ENCODE measurements around the gene DTNA. TPM values are rescaled to one million over a fixed set of nuclear protein-coding genes. Genes with fewer than 3 reads are reported as not detected.

Gene DTNA
- total RNA-seq, 5 donors from 2014 or later (not counting 1 experiment from before 2014, with no cell fraction given) = 0.18 TPM; not detected in 4

- CTCF ChIA-PET = no interaction called here
These were observed 170.3 kb downstream of the DTNA start for GRCh38 chr18:34880403-34880802.

GRCh38 chr18:34880882-34881834, 171.1 kb downstream of the DTNA start:
- DNase-seq = no peak
- ATAC-seq (replicated peaks in 1 of 4) = no peak
- no peak overlapping the region for H3K27ac ChIP-seq (ENCODE audit: low read length)
- Mint-ChIP-seq H3K4me1 (no peaks in the 10 kb centered on the region), H3K27me3 (peaks cover 4 to 5% of the 10 kb centered on the region in 2 donors), H3K9me3 (no peaks in the 10 kb centered on the region), H3K27ac (no peak overlapping the region), H3K4me3 (no peak overlapping the region), H3K36me3 (no peaks in the 10 kb centered on the region)
- H3K4me1 ChIP-seq (ENCODE audit: control insufficient read depth in 1 of 2, extremely low read depth in 1 of 2, insufficient read depth in 2 of 2, low read length in 2 of 2) = no peaks in the 10 kb centered on the region
- CTCF ChIA-PET = interaction anchor here (0.6 kb wide), 2 partner anchors 12 to 54 kb away, joined by 4 to 7 read pairs; no protein-coding TSS in a partner anchor
- H3K27me3 ChIP-seq (replicated peaks in 1 of 2; ENCODE audit: control insufficient read depth in 2 of 2, extremely low read depth in 1 of 2, insufficient read depth in 2 of 2, low read length in 1 of 2) = peaks cover 0 to 3% of the 10 kb centered on the region in 2 experiments
- no peaks in the 10 kb centered on the region for H3K36me3 ChIP-seq (ENCODE audit: control insufficient read depth in 2 of 2, extremely low read depth in 1 of 2, insufficient read depth in 1 of 2, low read length in 1 of 2)
- POLR2A ChIA-PET = interaction anchor here in 1 of 2 donors (0.7 kb wide), 1 partner anchor 256 kb away, joined by 5 read pairs; no protein-coding TSS in a partner anchor
- no peak overlapping the region for H3K4me3 ChIP-seq (ENCODE audit: control insufficient read depth in 1 of 2, extremely low read depth in 1 of 2, low read length in 1 of 2)
- WGBS (ENCODE audit: insufficient coverage) = no CpG with 5 or more reads among the region's 3 CpGs
- no peaks in the 10 kb centered on the region for H3K9me3 ChIP-seq

More at GRCh38 chr18:34880403-34880802, 170.3 kb downstream of the DTNA start:
- no peaks in the 10 kb centered on the region for H3K4me1 ChIP-seq (ENCODE audit: control insufficient read depth in 1 of 2, extremely low read depth in 1 of 2, insufficient read depth in 2 of 2, low read length in 2 of 2)
- H3K9me3 ChIP-seq = no peaks in the 10 kb centered on the region
- DNase-seq (no peak), ATAC-seq (replicated peaks in 1 of 4) (no peak)
- no peaks in the 10 kb centered on the region for H3K9me3 Mint-ChIP-seq
- H3K27ac Mint-ChIP-seq = no peak overlapping the region
- H3K4me1 Mint-ChIP-seq = no peaks in the 10 kb centered on the region
- H3K36me3 Mint-ChIP-seq = no peaks in the 10 kb centered on the region
- no peak overlapping the region for H3K4me3 Mint-ChIP-seq
- H3K27me3 ChIP-seq (replicated peaks in 1 of 2; ENCODE audit: control insufficient read depth in 2 of 2, extremely low read depth in 1 of 2, insufficient read depth in 2 of 2, low read length in 1 of 2) = peaks cover 0 to 3% of the 10 kb centered on the region in 2 experiments
- POLR2A ChIA-PET = no interaction called here
- no CpG with 5 or more reads among the region's 1 CpG for WGBS (ENCODE audit: insufficient coverage)
- H3K27ac ChIP-seq (ENCODE audit: low read length) = no peak overlapping the region
- H3K27me3 Mint-ChIP-seq = peaks cover 4 to 5% of the 10 kb centered on the region in 2 donors
- no peak overlapping the region for H3K4me3 ChIP-seq (ENCODE audit: control insufficient read depth in 1 of 2, extremely low read depth in 1 of 2, low read length in 1 of 2)
- no peaks in the 10 kb centered on the region for H3K36me3 ChIP-seq (ENCODE audit: control insufficient read depth in 2 of 2, extremely low read depth in 1 of 2, insufficient read depth in 1 of 2, low read length in 1 of 2)

GRCh38 chr18:34884436-34884835, 174.3 kb downstream of the DTNA start:
- Histone ChIP-seq H3K27me3 (replicated peaks in 1 of 2; ENCODE audit: control insufficient read depth in 2 of 2, extremely low read depth in 1 of 2, insufficient read depth in 2 of 2, low read length in 1 of 2) (no peaks in the 10 kb centered on the region), H3K36me3 (ENCODE audit: control insufficient read depth in 2 of 2, extremely low read depth in 1 of 2, insufficient read depth in 1 of 2, low read length in 1 of 2) (no peaks in the 10 kb centered on the region), H3K4me1 (ENCODE audit: control insufficient read depth in 1 of 2, extremely low read depth in 1 of 2, insufficient read depth in 2 of 2, low read length in 2 of 2) (no peaks in the 10 kb centered on the region), H3K4me3 (ENCODE audit: control insufficient read depth in 1 of 2, extremely low read depth in 1 of 2, low read length in 1 of 2) (no peak overlapping the region), H3K27ac (ENCODE audit: low read length) (no peak overlapping the region), H3K9me3 (no peaks in the 10 kb centered on the region)
- no peaks in the 10 kb centered on the region for H3K4me1 Mint-ChIP-seq
- no peak overlapping the region for H3K27ac Mint-ChIP-seq
- WGBS (ENCODE audit: insufficient coverage) = 84% methylated on average over 3 of the region's 6 CpGs
- no peak for DNase-seq
- H3K27me3 Mint-ChIP-seq = peaks cover 3 to 5% of the 10 kb centered on the region in 2 donors
- no peak for ATAC-seq (replicated peaks in 1 of 4)
- H3K9me3 Mint-ChIP-seq = no peaks in the 10 kb centered on the region
- CTCF ChIA-PET = no interaction called here
- H3K4me3 Mint-ChIP-seq = no peak overlapping the region
- H3K36me3 Mint-ChIP-seq = no peaks in the 10 kb centered on the region
- POLR2A ChIA-PET = no interaction called here

- Mint-ChIP-seq H3K4me3 (no peak overlapping the region), H3K36me3 (no peaks in the 10 kb centered on the region), H3K27ac (no peak overlapping the region), H3K4me1 (no peaks in the 10 kb centered on the region), H3K27me3 (peaks cover 3 to 14% of the 10 kb centered on the region in 2 donors), H3K9me3 (no peaks in the 10 kb centered on the region)
- ATAC-seq (replicated peaks in 1 of 4) (no peak), DNase-seq (no peak)
- Histone ChIP-seq H3K27ac (ENCODE audit: low read length) (no peak overlapping the region), H3K4me1 (ENCODE audit: control insufficient read depth in 1 of 2, extremely low read depth in 1 of 2, insufficient read depth in 2 of 2, low read length in 2 of 2) (no peaks in the 10 kb centered on the region), H3K36me3 (ENCODE audit: control insufficient read depth in 2 of 2, extremely low read depth in 1 of 2, insufficient read depth in 1 of 2, low read length in 1 of 2) (no peaks in the 10 kb centered on the region), H3K9me3 (no peaks in the 10 kb centered on the region), H3K4me3 (ENCODE audit: control insufficient read depth in 1 of 2, extremely low read depth in 1 of 2, low read length in 1 of 2) (no peak overlapping the region), H3K27me3 (replicated peaks in 1 of 2; ENCODE audit: control insufficient read depth in 2 of 2, extremely low read depth in 1 of 2, insufficient read depth in 2 of 2, low read length in 1 of 2) (no peaks in the 10 kb centered on the region)
- WGBS (ENCODE audit: insufficient coverage) = no CpG with 5 or more reads among the region's 1 CpG
- ChIA-PET POLR2A (no interaction called here), CTCF (no interaction called here)
These were observed 176.1 kb downstream of the DTNA start for GRCh38 chr18:34886177-34886576.

- no peaks in the 10 kb centered on the region for H3K36me3 ChIP-seq (ENCODE audit: control insufficient read depth in 2 of 2, extremely low read depth in 1 of 2, insufficient read depth in 1 of 2, low read length in 1 of 2)
- H3K9me3 ChIP-seq = no peaks in the 10 kb centered on the region
- no peak overlapping the region for H3K27ac ChIP-seq (ENCODE audit: low read length)
- no peak for ATAC-seq (replicated peaks in 1 of 4)
- no peaks in the 10 kb centered on the region for H3K4me1 ChIP-seq (ENCODE audit: control insufficient read depth in 1 of 2, extremely low read depth in 1 of 2, insufficient read depth in 2 of 2, low read length in 2 of 2)
- DNase-seq = no peak
- no peak overlapping the region for H3K4me3 ChIP-seq (ENCODE audit: control insufficient read depth in 1 of 2, extremely low read depth in 1 of 2, low read length in 1 of 2)
- Mint-ChIP-seq H3K4me1 (no peaks in the 10 kb centered on the region), H3K27ac (peak overlapping the region in 1 of 2 donors; percentile 26), H3K27me3 (peaks cover 6 to 23% of the 10 kb centered on the region in 2 donors), H3K9me3 (no peaks in the 10 kb centered on the region), H3K36me3 (no peaks in the 10 kb centered on the region), H3K4me3 (no peak overlapping the region)
- H3K27me3 ChIP-seq (replicated peaks in 1 of 2; ENCODE audit: control insufficient read depth in 2 of 2, extremely low read depth in 1 of 2, insufficient read depth in 2 of 2, low read length in 1 of 2) = no peaks in the 10 kb centered on the region
- WGBS (ENCODE audit: insufficient coverage) = 89% methylated on average over 2 of the region's 4 CpGs
- ChIA-PET CTCF (no interaction called here), POLR2A (interaction anchor here in 1 of 2 donors (0.8 kb wide), 1 partner anchor 760 kb away, joined by 4 read pairs; no protein-coding TSS in a partner anchor)
These were observed 177.9 kb downstream of the DTNA start for GRCh38 chr18:34887881-34888580.

- H3K4me3 Mint-ChIP-seq = no peak overlapping the region
These were observed 180.5 kb downstream of the DTNA start for GRCh38 chr18:34890486-34891085.

More at GRCh38 chr18:34890486-34891085, 180.5 kb downstream of the DTNA start:
- no peaks in the 10 kb centered on the region for H3K9me3 ChIP-seq
- H3K4me1 Mint-ChIP-seq = no peaks in the 10 kb centered on the region
- DNase-seq = no peak
- H3K27me3 ChIP-seq (replicated peaks in 1 of 2; ENCODE audit: control insufficient read depth in 2 of 2, extremely low read depth in 1 of 2, insufficient read depth in 2 of 2, low read length in 1 of 2) = no peaks in the 10 kb centered on the region
- H3K27me3 Mint-ChIP-seq = peaks cover 14 to 32% of the 10 kb centered on the region in 2 donors
- H3K36me3 Mint-ChIP-seq = no peaks in the 10 kb centered on the region
- H3K9me3 Mint-ChIP-seq = peaks cover 0 to 6% (median 0%) of the 10 kb centered on the region in 3 donors
- CTCF ChIA-PET = no interaction called here
- H3K27ac Mint-ChIP-seq = no peak overlapping the region
- H3K4me3 ChIP-seq (ENCODE audit: control insufficient read depth in 1 of 2, extremely low read depth in 1 of 2, low read length in 1 of 2) = no peak overlapping the region
- 92% methylated on average over 4 of the region's 6 CpGs for WGBS (ENCODE audit: insufficient coverage)
- no peaks in the 10 kb centered on the region for H3K36me3 ChIP-seq (ENCODE audit: control insufficient read depth in 2 of 2, extremely low read depth in 1 of 2, insufficient read depth in 1 of 2, low read length in 1 of 2)
- no peak overlapping the region for H3K27ac ChIP-seq (ENCODE audit: low read length)
- POLR2A ChIA-PET = no interaction called here
- ATAC-seq (replicated peaks in 1 of 4) = no peak
- H3K4me1 ChIP-seq (ENCODE audit: control insufficient read depth in 1 of 2, extremely low read depth in 1 of 2, insufficient read depth in 2 of 2, low read length in 2 of 2) = no peaks in the 10 kb centered on the region

Data from T-cell (primary cell).